ENCODE results near the gene TAF9.

Gene TAF9, protein sequence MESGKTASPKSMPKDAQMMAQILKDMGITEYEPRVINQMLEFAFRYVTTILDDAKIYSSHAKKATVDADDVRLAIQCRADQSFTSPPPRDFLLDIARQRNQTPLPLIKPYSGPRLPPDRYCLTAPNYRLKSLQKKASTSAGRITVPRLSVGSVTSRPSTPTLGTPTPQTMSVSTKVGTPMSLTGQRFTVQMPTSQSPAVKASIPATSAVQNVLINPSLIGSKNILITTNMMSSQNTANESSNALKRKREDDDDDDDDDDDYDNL

DNA sequence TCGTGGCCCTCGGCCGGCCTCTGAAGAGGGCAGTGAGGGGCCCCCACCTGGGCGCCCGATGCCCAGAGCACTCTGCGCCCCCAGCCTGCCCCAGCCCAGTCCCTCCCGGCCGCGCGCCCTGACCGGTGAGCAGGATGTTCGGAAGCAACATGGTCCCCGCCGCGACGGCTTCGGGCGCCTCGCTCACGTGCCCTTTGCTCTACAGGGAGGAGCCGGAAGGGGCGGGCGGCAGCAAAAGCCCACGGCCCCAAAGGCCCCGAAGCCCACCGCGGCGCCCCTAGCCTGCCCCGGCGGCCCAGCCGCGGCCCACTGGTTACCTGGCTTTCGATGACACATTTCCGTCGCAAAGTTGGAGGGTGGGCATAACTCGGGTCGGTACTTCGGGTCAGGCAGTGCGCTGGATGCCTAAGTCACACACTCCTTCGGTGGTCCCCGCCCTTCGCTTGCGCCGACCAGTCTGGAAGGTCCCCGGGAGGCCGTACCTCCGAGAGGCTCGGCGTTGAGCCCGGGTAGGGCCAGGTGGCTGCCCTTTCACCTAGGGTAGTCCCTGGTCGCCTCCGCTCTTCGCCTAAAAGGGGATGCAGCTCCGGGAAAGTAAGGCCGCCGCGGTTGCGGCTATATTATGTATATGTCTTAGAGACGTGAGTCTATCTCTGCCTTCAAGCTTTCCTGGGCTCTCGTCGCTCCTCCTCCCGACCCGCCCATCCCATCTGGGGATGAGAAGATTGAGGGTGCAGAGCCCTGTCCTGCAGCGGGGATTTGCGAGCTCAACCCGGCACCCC lies at the start of gene TAF9, which contains the start of the genes AK6 and RAD17:
TSS of gene TAF9 (minus strand) at position 181 of the 782 bp plus-strand sequence. CDS start 3,783 bp downstream, outside the sequence.
TSS of gene AK6 (minus strand) at position 181 of the 782 bp plus-strand sequence. CDS start at position 151, 30 bp downstream.
TSS of gene RAD17 (plus strand) at position 479 of the 782 bp plus-strand sequence. CDS start 2,391 bp downstream, outside the sequence.
- H3K9me2 ChIP-seq (replicated peaks; ENCODE audit: low read depth, low read length) = no peaks in the 10 kb centered on the region
- TF ChIP-seq, protein P1, sequence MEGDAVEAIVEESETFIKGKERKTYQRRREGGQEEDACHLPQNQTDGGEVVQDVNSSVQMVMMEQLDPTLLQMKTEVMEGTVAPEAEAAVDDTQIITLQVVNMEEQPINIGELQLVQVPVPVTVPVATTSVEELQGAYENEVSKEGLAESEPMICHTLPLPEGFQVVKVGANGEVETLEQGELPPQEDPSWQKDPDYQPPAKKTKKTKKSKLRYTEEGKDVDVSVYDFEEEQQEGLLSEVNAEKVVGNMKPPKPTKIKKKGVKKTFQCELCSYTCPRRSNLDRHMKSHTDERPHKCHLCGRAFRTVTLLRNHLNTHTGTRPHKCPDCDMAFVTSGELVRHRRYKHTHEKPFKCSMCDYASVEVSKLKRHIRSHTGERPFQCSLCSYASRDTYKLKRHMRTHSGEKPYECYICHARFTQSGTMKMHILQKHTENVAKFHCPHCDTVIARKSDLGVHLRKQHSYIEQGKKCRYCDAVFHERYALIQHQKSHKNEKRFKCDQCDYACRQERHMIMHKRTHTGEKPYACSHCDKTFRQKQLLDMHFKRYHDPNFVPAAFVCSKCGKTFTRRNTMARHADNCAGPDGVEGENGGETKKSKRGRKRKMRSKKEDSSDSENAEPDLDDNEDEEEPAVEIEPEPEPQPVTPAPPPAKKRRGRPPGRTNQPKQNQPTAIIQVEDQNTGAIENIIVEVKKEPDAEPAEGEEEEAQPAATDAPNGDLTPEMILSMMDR (conservative IDR thresholded peaks at IDR 0.05; ENCODE audit: low read length) = no peak
- no peak for TF ChIP-seq EZH2phosphoT487 (IDR thresholded peaks at IDR 0.05; ENCODE audit: borderline replicate concordance)
- peaks cover 59% of the 10 kb centered on the region for H4K20me1 ChIP-seq (ENCODE audit: insufficient read depth, low read length, poor library complexity, severe bottlenecking)
- peak within 1 kb of the TSS; percentile 97 for H3K4me3 ChIP-seq (ENCODE audit: low read length, poor library complexity, severe bottlenecking)
- peak within 1 kb of the TSS; percentile 96 for H3K9ac ChIP-seq (ENCODE audit: low read depth, low read length, poor library complexity, severe bottlenecking)
- no peaks in the 10 kb centered on the region for H3K27me3 ChIP-seq (ENCODE audit: insufficient read depth, low read length, poor library complexity, severe bottlenecking)
- H3F3A ChIP-seq (ENCODE audit: low read depth) = no peaks in the 10 kb centered on the region
- peaks cover 42% of the 10 kb centered on the region for H3K4me1 ChIP-seq (ENCODE audit: insufficient read depth, low read length, poor library complexity, severe bottlenecking)
- H3K36me3 ChIP-seq (ENCODE audit: insufficient read depth, low read length) = peaks cover 19% of the 10 kb centered on the region; the same call in 1 of the 2 replicates
- no peaks in the 10 kb centered on the region for H3K9me3 ChIP-seq (ENCODE audit: insufficient read depth, low read depth, low read length)
- peak within 1 kb of the TSS; percentile 99 for H3K4me2 ChIP-seq (ENCODE audit: low read depth, low read length, poor library complexity, severe bottlenecking)
- H3K79me2 ChIP-seq (ENCODE audit: insufficient read depth, low read length) = peaks cover 75% of the 10 kb centered on the region
- peak within 1 kb of the TSS; percentile 93 for H2AFZ ChIP-seq (ENCODE audit: low read length)

DNA sequence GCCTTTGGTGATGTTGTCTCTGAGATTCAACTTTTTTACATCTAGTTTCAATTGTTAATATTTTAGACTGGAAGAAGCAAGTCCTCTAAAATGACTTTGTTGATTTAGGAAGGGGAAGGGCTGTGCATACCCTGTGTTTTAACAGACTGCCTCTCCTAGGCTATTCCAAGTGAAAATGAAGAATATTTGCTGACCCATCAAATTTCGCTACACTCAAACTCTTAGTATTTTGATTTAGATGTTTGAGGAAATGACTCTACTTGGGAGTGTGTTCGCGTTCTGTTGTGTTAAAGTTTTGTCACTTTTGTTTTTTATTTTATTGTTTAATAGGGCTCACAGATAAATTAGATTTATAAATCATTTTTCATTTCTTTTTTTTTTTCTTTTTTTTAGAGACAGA lies 49.2 kb upstream of the TAF9 start:
- no peaks in the 10 kb centered on the region for H3F3A ChIP-seq (ENCODE audit: low read depth)
- no peaks in the 10 kb centered on the region for H3K4me1 ChIP-seq (ENCODE audit: insufficient read depth, low read length, poor library complexity, severe bottlenecking)
- H3K9ac ChIP-seq (ENCODE audit: low read depth, low read length, poor library complexity, severe bottlenecking) = no peak overlapping the region
- H3K9me3 ChIP-seq (ENCODE audit: insufficient read depth, low read depth, low read length) = no peaks in the 10 kb centered on the region
- no peaks in the 10 kb centered on the region for H4K20me1 ChIP-seq (ENCODE audit: insufficient read depth, low read length, poor library complexity, severe bottlenecking)
- TF ChIP-seq EZH2phosphoT487 (IDR thresholded peaks at IDR 0.05; ENCODE audit: borderline replicate concordance) = no peak
- TF ChIP-seq, protein P1 (conservative IDR thresholded peaks at IDR 0.05; ENCODE audit: low read length) = no peak
- no peaks in the 10 kb centered on the region for H3K9me2 ChIP-seq (replicated peaks; ENCODE audit: low read depth, low read length)
- no peaks in the 10 kb centered on the region for H3K79me2 ChIP-seq (ENCODE audit: insufficient read depth, low read length)
- H3K27me3 ChIP-seq (ENCODE audit: insufficient read depth, low read length, poor library complexity, severe bottlenecking) = no peaks in the 10 kb centered on the region
- no peak overlapping the region for H3K4me3 ChIP-seq (ENCODE audit: low read length, poor library complexity, severe bottlenecking)
- H3K36me3 ChIP-seq (ENCODE audit: insufficient read depth, low read length) = peaks cover 20% of the 10 kb centered on the region; the same call in 1 of the 2 replicates
- H3K4me2 ChIP-seq (ENCODE audit: low read depth, low read length, poor library complexity, severe bottlenecking) = no peak overlapping the region
- no peak overlapping the region for H2AFZ ChIP-seq (ENCODE audit: low read length)

DNA sequence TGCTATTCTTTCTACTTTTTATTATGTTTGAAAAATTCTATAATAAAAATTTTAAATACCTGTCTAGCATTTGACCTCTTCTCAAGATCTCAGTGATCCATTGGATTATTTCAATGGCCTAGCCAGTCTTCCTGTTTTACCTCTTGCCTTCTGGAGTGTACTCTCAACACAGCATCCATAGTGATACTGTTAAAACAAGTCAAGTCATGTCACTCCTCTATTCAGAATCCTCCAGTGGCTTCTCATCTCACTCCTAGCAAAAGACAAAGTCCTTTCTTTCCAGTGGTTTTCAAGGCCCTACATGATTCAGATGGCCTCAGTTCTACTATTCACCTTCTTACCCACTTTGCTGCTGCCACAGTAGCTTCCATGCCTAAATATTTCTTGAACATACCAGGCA lies 47.4 kb upstream of the TAF9 start:
- Histone ChIP-seq H3K4me1 (ENCODE audit: insufficient read depth, low read length, poor library complexity, severe bottlenecking) (no peaks in the 10 kb centered on the region), H3K4me3 (ENCODE audit: low read length, poor library complexity, severe bottlenecking) (no peak overlapping the region), H3K27me3 (ENCODE audit: insufficient read depth, low read length, poor library complexity, severe bottlenecking) (no peaks in the 10 kb centered on the region), H2AFZ (ENCODE audit: low read length) (no peak overlapping the region), H3K36me3 (ENCODE audit: insufficient read depth, low read length) (peaks cover 21% of the 10 kb centered on the region; the same call in 1 of the 2 replicates), H3K9ac (ENCODE audit: low read depth, low read length, poor library complexity, severe bottlenecking) (no peak overlapping the region), H4K20me1 (ENCODE audit: insufficient read depth, low read length, poor library complexity, severe bottlenecking) (no peaks in the 10 kb centered on the region), H3K9me2 (replicated peaks; ENCODE audit: low read depth, low read length) (no peaks in the 10 kb centered on the region), H3K9me3 (ENCODE audit: insufficient read depth, low read depth, low read length) (no peaks in the 10 kb centered on the region), H3F3A (ENCODE audit: low read depth) (no peaks in the 10 kb centered on the region), H3K79me2 (ENCODE audit: insufficient read depth, low read length) (no peaks in the 10 kb centered on the region), H3K4me2 (ENCODE audit: low read depth, low read length, poor library complexity, severe bottlenecking) (no peak overlapping the region)
- no peak for TF ChIP-seq EZH2phosphoT487 (IDR thresholded peaks at IDR 0.05; ENCODE audit: borderline replicate concordance)
- TF ChIP-seq, protein P1 (conservative IDR thresholded peaks at IDR 0.05; ENCODE audit: low read length) = no peak

Data from Loucy (cell line).